BJ (cell line): ENCODE data around the gene HNF1B. TPM values are rescaled to one million over a fixed set of nuclear protein-coding genes. Genes with fewer than 3 reads are reported as not detected.

Experiments used
- CTCF ChIA-PET: fragments of 350-600 bp; formaldehyde crosslinking; extraction: SDS; loops from one replicate; lab custom pipeline; 2021; ENCODE audit warnings: antibody characterized with exemption, inconsistent platforms; lab: Yijun Ruan, JAX
- POLR2A ChIA-PET: fragments of 300-600 bp; sonication (Branson Sonifier 250); formaldehyde crosslinking; extraction: SDS; loops from one replicate; lab custom pipeline; 2021; ENCODE audit warnings: antibody characterized with exemption; lab: Charles Lee
- DNase-seq: peaks from one replicate; pipeline ENCODE4 v3.0.0-alpha.2; 2011; ENCODE audit warnings: low read depth
- H3K27me3 ChIP-seq: 2 replicates; pipeline ENCODE4 v1.6.0; 2011; ENCODE audit warnings: low read length; ENCODE audit not compliant: control insufficient read depth, insufficient read depth
- H3K36me3 ChIP-seq: 2 replicates; pipeline ENCODE4 v1.5.1; 2011; ENCODE audit warnings: low read length; ENCODE audit not compliant: control insufficient read depth, insufficient read depth
- H3K4me3 ChIP-seq: 2 replicates; pipeline ENCODE4 v1.5.1; 2011; ENCODE audit warnings: low read depth, mild to moderate bottlenecking, control low read depth, low read length
- polyA plus RNA-seq: library from polyadenylated mRNA; depleted of rRNA; stranded (reverse); fragments of >200 nt; gene quantifications from 2 replicates; pipeline ENCODE4 v1.2.3, GENCODE V29; 2011
- TF ChIP-seq, protein P1 (sequence below): IDR thresholded peaks from 2 replicates; pipeline ENCODE4 v1.5.1; 2011; ENCODE audit warnings: low read depth, mild to moderate bottlenecking, control low read depth, inconsistent platforms, low read length, moderate library complexity; ENCODE audit not compliant: insufficient read depth

Gene HNF1B
- polyA plus RNA-seq, 1 experiment = not detected

- no peak for DNase-seq
- POLR2A ChIA-PET = no interaction called here
- TF ChIP-seq, protein P1, sequence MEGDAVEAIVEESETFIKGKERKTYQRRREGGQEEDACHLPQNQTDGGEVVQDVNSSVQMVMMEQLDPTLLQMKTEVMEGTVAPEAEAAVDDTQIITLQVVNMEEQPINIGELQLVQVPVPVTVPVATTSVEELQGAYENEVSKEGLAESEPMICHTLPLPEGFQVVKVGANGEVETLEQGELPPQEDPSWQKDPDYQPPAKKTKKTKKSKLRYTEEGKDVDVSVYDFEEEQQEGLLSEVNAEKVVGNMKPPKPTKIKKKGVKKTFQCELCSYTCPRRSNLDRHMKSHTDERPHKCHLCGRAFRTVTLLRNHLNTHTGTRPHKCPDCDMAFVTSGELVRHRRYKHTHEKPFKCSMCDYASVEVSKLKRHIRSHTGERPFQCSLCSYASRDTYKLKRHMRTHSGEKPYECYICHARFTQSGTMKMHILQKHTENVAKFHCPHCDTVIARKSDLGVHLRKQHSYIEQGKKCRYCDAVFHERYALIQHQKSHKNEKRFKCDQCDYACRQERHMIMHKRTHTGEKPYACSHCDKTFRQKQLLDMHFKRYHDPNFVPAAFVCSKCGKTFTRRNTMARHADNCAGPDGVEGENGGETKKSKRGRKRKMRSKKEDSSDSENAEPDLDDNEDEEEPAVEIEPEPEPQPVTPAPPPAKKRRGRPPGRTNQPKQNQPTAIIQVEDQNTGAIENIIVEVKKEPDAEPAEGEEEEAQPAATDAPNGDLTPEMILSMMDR = no peak
These were observed 44.0 kb downstream of the HNF1B start for GRCh38 chr17:37700881-37701280.

DNA sequence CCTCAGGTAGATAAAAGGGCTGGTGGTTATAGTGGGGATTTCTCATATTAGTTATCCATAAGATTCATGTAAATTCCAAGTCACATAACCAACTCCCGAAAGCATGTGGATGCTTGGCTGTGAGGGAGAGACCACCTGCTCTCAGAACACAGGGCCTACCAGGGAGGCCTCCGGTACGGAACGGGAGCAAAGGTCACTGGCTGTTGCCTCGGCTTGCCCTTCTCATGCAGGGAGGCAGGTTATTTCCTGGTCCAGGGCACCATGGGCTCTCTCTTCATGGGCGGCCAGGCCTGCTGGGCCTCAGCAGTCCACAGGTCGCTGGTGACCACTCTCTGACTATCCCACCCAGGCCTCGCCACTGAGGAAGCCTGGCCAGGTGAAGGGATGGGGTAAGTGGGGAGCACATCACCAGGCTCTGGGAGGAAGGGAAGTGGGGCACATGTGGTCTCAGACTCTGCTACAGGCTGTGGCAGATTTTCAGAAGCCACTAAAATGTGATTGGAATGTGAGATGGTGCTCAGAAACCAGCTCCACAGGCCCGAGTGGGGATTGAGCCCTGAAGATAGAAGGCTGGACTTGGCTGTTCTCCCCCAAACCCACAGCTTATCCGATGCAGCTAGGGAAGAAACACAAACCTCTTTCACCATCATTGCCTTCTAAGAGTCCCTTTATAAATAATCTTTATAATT lies 45.4 kb downstream of the HNF1B start:
- no peaks in the 10 kb centered on the region for H3K36me3 ChIP-seq
- no peak for DNase-seq
- CTCF ChIA-PET = interaction anchor here (0.9 to 3.8 kb wide), 2 partner anchors 73 to 91 kb away, joined by 3 to 26 read pairs; partner anchors contain the start of gene SYNRG
- no peak overlapping the region for H3K4me3 ChIP-seq
- no peaks in the 10 kb centered on the region for H3K27me3 ChIP-seq
- TF ChIP-seq, protein P1 = no peak
- POLR2A ChIA-PET = no interaction called here

More at GRCh38 chr17:37700881-37701280, 44.0 kb downstream of the HNF1B start:
- CTCF ChIA-PET = interaction anchor here (0.7 to 3.8 kb wide), 6 partner anchors 11 to 116 kb away, joined by 3 to 26 read pairs (median 10); no protein-coding TSS in a partner anchor
- H3K4me3 ChIP-seq = no peak overlapping the region
- H3K27me3 ChIP-seq = no peaks in the 10 kb centered on the region
- H3K36me3 ChIP-seq = no peaks in the 10 kb centered on the region

- no peaks in the 10 kb centered on the region for H3K27me3 ChIP-seq
- no peak overlapping the region for H3K4me3 ChIP-seq
- no peak for DNase-seq
- ChIA-PET CTCF (no interaction called here), POLR2A (no interaction called here)
- TF ChIP-seq, protein P1 = no peak
- no peaks in the 10 kb centered on the region for H3K36me3 ChIP-seq
These were observed 46.0 kb downstream of the HNF1B start for GRCh38 chr17:37698911-37699255.

GRCh38 chr17:37698132-37698910 lies 46.5 kb downstream of the HNF1B start:
- ChIA-PET POLR2A (no interaction called here), CTCF (no interaction called here)
- Histone ChIP-seq H3K4me3 (no peak overlapping the region), H3K27me3 (no peaks in the 10 kb centered on the region), H3K36me3 (no peaks in the 10 kb centered on the region)
- TF ChIP-seq, protein P1 = no peak
- no peak for DNase-seq

- Histone ChIP-seq H3K36me3 (no peaks in the 10 kb centered on the region), H3K4me3 (no peak overlapping the region), H3K27me3 (no peaks in the 10 kb centered on the region)
- TF ChIP-seq, protein P1 = no peak
- ChIA-PET POLR2A (no interaction called here), CTCF (no interaction called here)
- no peak for DNase-seq
These were observed 47.5 kb downstream of the HNF1B start for GRCh38 chr17:37697381-37697780.
